HEK293 (cell line): Measurements from ENCODE around the gene RDH5.

Source experiments
- AEBP2 ChIP-seq: fragments of 450-650 bp; formaldehyde crosslinking; IDR thresholded peaks from 2 replicates; pipeline ENCODE4 v1.5.1; 2016; ENCODE audit warnings: missing biosample characterization, missing genetic modification characterization, borderline replicate concordance
- GLIS1 ChIP-seq: fragments of 450-650 bp; formaldehyde crosslinking; IDR thresholded peaks from 2 replicates; pipeline ENCODE4 v1.5.1; 2016; ENCODE audit warnings: missing biosample characterization, missing genetic modification characterization
- IKZF3 ChIP-seq: fragments of 450-650 bp; IDR thresholded peaks from 2 replicates; pipeline ENCODE4 v1.5.0; 2018; ENCODE audit warnings: missing biosample characterization, mild to moderate bottlenecking, missing genetic modification characterization, moderate library complexity
- OVOL3 ChIP-seq: fragments of 450-650 bp; formaldehyde crosslinking; IDR thresholded peaks from 2 replicates; pipeline ENCODE4 v1.5.1; 2016; ENCODE audit warnings: missing biosample characterization, missing genetic modification characterization
- REST ChIP-seq: fragments of 450-650 bp; formaldehyde crosslinking; IDR thresholded peaks from 2 replicates; pipeline ENCODE4 v1.5.1; 2016; ENCODE audit warnings: missing biosample characterization, missing genetic modification characterization
- WT1 ChIP-seq: fragments of 450-650 bp; formaldehyde crosslinking; IDR thresholded peaks from 2 replicates; pipeline ENCODE4 v1.5.1; 2016; ENCODE audit warnings: missing biosample characterization, missing genetic modification characterization
- ZBTB11 ChIP-seq: fragments of 450-650 bp; formaldehyde crosslinking; conservative IDR thresholded peaks from 2 replicates; pipeline ENCODE4 v1.5.1; 2016; ENCODE audit warnings: low read depth, missing biosample characterization, missing genetic modification characterization
- ZBTB8A ChIP-seq: fragments of 450-650 bp; formaldehyde crosslinking; IDR thresholded peaks from 2 replicates; pipeline ENCODE4 v1.5.1; 2016; ENCODE audit warnings: missing biosample characterization, missing genetic modification characterization
- ZNF132 ChIP-seq: fragments of 450-650 bp; formaldehyde crosslinking; IDR thresholded peaks from 2 replicates; pipeline ENCODE4 v1.5.1; 2017; ENCODE audit warnings: missing biosample characterization, missing genetic modification characterization, borderline replicate concordance
- ZNF16 ChIP-seq: fragments of 450-650 bp; formaldehyde crosslinking; IDR thresholded peaks from 2 replicates; pipeline ENCODE4 v1.5.1; 2016; ENCODE audit warnings: low read depth, missing biosample characterization, missing genetic modification characterization
- ZNF18 ChIP-seq: fragments of 450-650 bp; formaldehyde crosslinking; IDR thresholded peaks from 2 replicates; pipeline ENCODE4 v1.5.1; 2016; ENCODE audit warnings: missing biosample characterization, missing genetic modification characterization
- ZNF184 ChIP-seq: fragments of 450-650 bp; IDR thresholded peaks from 2 replicates; pipeline ENCODE4 v1.5.1; 2018; ENCODE audit warnings: missing biosample characterization, mild to moderate bottlenecking, missing genetic modification characterization
- ZNF324 ChIP-seq: fragments of 450-650 bp; formaldehyde crosslinking; IDR thresholded peaks from 2 replicates; pipeline ENCODE4 v1.5.1; 2016; ENCODE audit warnings: missing biosample characterization, missing genetic modification characterization
- ZNF404 ChIP-seq: fragments of 450-650 bp; formaldehyde crosslinking; IDR thresholded peaks from 2 replicates; pipeline ENCODE4 v1.5.1; 2017; ENCODE audit warnings: missing biosample characterization, missing genetic modification characterization
- ZNF433 ChIP-seq: fragments of 450-650 bp; formaldehyde crosslinking; IDR thresholded peaks from 2 replicates; pipeline ENCODE4 v1.5.1; 2016; ENCODE audit warnings: missing biosample characterization, missing genetic modification characterization, low read depth
- ZNF449 ChIP-seq: fragments of 450-650 bp; formaldehyde crosslinking; IDR thresholded peaks from 2 replicates; pipeline ENCODE4 v1.5.1; 2017; ENCODE audit warnings: missing biosample characterization, mild to moderate bottlenecking, missing genetic modification characterization, moderate library complexity
- ZNF473 ChIP-seq: fragments of 450-650 bp; formaldehyde crosslinking; IDR thresholded peaks from 2 replicates; pipeline ENCODE4 v1.5.1; 2017; ENCODE audit warnings: missing biosample characterization, missing genetic modification characterization
- ZNF488 ChIP-seq: fragments of 450-650 bp; formaldehyde crosslinking; IDR thresholded peaks from 2 replicates; pipeline ENCODE4 v1.5.1; 2016; ENCODE audit warnings: missing biosample characterization, missing genetic modification characterization
- ZNF518A ChIP-seq: fragments of 450-650 bp; formaldehyde crosslinking; conservative IDR thresholded peaks from 2 replicates; pipeline ENCODE4 v1.5.1; 2016; ENCODE audit warnings: low read depth, missing biosample characterization, missing genetic modification characterization
- ZNF521 ChIP-seq: fragments of 450-650 bp; formaldehyde crosslinking; IDR thresholded peaks from 2 replicates; pipeline ENCODE4 v1.5.1; 2017; ENCODE audit warnings: missing biosample characterization, mild to moderate bottlenecking, missing genetic modification characterization

Gene RDH5

GRCh38 chr12:55707841-55708694, 12.1 kb upstream of the RDH5 start, which contains the start of gene ITGA7 (continued):
- TF ChIP-seq ZNF132 (no peak), WT1 (tag by site-specific recombination) (peak; percentile 23; the same call in 1 of the 2 replicates), ZBTB11 (tag by site-specific recombination) (no peak), IKZF3 (tag by site-specific recombination) (0 out of 2 replicates have a peak, but pooled peaks have one; percentile 16), AEBP2 (tag by site-specific recombination) (no peak), ZNF473 (tag by site-specific recombination) (no peak), GLIS1 (tag by site-specific recombination) (peak; percentile 51), ZNF404 (tag by site-specific recombination) (no peak), ZNF18 (tag by site-specific recombination) (no peak), ZBTB8A (tag by site-specific recombination) (no peak), REST (tag by site-specific recombination) (no peak), ZNF518A (tag by site-specific recombination) (no peak), ZNF449 (tag by site-specific recombination) (no peak), ZNF433 (tag by site-specific recombination) (no peak), ZNF521 (tag by site-specific recombination) (no peak), ZNF184 (tag by site-specific recombination) (no peak), OVOL3 (tag by site-specific recombination) (no peak), ZNF324 (tag by site-specific recombination) (no peak), ZNF16 (tag by site-specific recombination) (no peak), ZNF488 (tag by site-specific recombination) (no peak)
